Endometrial microvascular endothelial cells (primary cell): ENCODE measurements around the gene TANK. TPM values are rescaled to one million over a fixed set of nuclear protein-coding genes. Genes with fewer than 3 reads are reported as not detected.

Experiments
- total RNA-seq: library from RNA; depleted of rRNA; stranded (reverse); fragments of >200 nt; gene quantifications from one replicate; pipeline ENCODE4 v1.2.3, GENCODE V29; 2015; ENCODE audit errors: inconsistent ontology term

TANK gene
- total RNA-seq, 1 donor from 2014 or later: 59.6 TPM

Other genes starting within 250 kb of the TANK start
- 108 TPM for gene PSMD14, start 148.0 kb downstream of the TANK start, total RNA-seq